Stimulated activated CD4-positive, alpha-beta T cell treated with anti-CD3 and anti-CD28 coated beads, Interleukin-4, amount 100 ng/mL, for 4 hours (primary cell): ENCODE results near the gene ERC2.

Experiments used
- DNase-seq, 2 experiments: peaks; one replicate each; pipeline ENCODE4 v3.0.0-alpha.2; 2020

ERC2 gene

DNA sequence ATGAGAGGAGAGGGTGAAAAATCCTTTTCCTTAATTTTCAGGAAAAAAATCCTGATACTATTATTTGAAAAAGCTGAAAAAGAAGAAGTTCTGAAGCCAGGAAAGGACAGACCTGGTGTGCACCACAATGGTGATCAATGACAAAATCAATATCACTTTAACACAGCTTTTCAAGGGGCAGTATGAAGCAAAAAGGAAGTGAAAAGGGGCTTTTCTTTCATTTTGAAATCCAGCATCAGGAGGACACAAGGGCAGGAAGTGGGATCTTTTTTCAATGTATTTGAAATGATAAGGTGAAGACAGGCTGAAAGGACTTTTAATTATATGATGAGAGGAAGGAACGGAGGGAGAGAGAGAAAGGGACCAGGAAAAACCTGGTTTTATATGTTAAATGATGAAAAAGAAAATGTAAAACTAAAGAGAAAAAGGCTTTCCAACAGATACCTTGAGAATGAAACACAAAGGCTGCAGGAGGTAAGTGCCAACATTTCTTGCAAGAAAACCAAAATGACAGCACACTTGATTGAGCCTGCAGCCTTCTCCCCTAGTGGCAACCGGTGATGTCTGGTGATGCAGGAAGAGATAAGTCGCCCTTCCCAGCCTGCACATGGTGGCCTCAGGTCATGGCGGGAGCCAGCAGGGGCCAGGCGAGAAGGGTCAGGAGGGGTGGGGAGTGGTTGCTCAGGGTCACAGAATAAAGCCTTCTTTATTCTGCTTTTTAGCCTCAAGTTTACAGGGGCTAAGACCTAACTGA lies 744.4 kb downstream of the ERC2 start:
- DNase-seq: no peak

DNA sequence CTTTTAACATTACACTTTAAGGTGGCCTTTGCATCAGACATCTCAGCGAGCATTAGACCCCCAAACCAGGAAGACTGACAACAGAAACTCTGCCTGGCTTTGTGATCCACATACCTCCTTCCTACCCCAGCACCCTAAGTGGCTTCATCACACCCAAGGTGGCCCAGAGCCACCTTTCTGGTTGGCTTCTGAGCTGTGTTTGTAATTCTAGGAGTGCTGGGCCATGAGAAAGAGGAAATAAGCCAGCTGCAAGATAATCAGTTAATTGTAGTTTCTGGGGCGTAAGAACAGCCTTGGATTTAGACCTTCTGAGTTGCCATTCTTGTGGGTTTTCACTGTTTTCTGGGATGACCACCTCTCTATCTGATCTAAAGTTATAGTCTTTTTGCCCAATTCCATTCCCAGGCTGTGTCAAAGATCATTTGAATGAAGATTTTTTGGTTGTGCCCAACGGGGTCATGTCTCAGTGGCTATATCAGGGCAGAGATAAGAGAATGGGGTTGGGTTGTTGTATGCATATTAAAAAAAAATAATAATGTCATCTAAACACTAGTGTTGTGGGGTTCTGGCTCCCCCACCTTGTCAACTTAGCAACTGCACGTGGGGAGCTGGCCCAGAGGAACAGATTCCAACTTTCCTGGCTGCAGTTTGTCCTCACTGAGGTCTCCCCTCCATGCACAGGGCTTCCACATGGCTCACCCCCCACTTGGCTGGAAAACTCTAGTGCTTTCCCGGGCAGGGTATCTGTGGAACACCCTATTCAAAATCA lies 746.4 kb downstream of the ERC2 start:
- DNase-seq: no peak

DNA sequence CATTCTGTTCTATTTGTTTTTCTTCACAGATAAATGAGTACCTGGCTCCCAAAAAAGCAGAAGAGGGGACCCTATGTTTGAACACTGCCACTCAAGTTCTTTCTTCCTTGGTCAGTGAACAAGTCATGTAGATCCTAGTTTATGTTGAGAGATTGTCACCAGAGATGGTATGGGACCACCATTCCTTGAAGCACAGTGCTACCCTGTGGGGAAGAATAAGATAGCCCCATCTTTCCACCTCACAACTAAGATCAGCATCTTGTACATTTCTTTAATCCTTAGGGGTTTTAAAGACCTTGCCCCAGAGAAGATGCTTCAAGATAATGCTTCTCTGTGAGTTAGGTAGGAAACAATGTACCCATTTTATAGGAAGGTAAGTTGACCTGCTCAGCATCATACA lies 747.7 kb downstream of the ERC2 start:
- DNase-seq: no peak

DNA sequence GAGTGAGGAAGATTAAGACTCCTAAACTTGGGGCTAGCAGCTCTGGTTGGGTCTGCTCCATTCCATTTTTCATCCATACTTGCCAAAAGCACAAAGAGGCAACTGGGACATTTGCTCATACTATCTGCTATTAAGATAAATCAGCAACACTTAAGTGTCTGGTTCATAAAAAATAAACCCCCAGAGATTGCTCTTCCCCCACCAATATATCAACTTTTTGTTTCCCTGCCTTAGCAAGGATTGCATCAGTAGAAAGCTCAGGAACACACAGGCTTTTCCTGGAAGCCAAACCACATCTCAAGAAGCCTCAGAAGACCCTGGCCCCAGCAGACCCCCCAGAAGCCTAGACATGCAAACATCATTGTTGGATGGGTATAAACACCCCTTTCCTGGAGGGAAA lies 748.8 kb downstream of the ERC2 start:
- no peak for DNase-seq

DNA sequence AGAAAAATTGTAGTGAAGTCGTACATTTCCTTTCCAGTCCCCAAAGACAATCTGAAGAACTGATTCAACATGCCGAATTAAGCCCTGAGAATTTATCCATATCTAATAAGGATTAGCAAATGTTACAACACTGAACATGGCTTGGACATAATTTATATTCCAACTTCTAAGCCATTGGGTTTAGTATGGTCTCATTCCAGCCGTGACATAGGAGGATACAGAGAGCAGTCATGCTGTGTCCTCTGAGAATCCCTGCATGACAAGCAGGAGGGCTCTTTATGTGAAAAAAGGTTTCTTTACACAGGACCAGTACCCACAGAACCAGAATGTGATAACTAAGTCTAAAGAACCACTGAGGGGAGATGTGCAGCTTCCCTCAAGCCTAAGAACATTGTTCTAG lies 749.3 kb downstream of the ERC2 start:
- DNase-seq: no peak

DNA sequence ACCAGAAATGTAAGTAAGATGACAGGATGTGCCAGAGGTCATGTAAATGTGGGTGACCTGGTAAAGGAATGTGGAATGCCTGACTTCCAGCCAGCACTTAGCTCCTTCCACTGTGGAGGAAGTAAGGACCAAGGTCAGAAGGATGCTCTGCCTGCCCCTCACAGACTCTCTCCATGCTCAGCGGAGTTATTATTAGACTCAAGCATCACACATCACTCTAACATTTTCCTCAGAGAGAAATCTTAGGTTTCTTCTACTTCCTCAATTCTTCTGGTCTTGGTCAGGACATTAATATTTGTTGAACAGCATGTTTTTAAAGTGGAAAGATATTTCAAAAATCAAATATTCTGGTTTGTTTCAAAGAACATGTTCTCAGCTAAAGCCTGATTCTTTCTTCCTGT lies 749.7 kb downstream of the ERC2 start:
- no peak for DNase-seq

DNA sequence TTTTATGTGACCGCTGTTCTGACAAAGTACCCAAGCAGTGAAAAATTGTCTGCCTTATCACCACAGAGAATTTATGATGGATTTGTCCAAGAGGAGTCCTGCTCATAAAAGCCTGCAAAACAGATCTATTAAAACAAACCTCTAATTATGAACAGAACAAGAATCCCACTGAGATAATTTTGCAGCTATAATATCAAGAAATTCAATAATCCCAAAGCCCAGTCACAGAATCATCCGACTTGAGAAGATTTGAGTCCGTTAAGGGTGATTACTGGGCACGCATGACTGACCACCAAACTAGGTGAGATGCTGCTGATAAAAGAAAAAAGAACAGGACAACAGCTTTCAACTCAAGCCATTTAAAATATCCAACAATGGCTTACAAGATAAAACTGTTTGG lies 750.2 kb downstream of the ERC2 start:
- no peak for DNase-seq

DNA sequence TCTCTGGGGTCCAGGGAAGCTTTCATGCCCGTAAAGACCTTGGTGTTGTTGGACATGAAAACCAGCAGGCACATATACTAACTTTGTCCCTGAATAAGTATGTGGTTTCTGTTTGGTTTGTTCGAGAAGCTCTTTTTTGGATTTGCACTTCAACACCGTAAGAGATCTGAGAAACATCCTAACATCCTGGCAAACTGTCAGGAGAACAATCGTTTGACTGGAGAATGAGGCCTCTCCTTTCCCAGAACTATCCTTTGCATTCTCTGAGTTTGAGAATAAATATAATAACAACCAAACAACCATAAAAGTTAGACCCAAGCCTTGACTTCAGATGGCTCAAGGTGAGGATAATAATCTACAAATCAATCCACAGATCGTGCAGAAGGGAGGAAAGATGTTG lies 750.8 kb downstream of the ERC2 start:
- DNase-seq: no peak

DNA sequence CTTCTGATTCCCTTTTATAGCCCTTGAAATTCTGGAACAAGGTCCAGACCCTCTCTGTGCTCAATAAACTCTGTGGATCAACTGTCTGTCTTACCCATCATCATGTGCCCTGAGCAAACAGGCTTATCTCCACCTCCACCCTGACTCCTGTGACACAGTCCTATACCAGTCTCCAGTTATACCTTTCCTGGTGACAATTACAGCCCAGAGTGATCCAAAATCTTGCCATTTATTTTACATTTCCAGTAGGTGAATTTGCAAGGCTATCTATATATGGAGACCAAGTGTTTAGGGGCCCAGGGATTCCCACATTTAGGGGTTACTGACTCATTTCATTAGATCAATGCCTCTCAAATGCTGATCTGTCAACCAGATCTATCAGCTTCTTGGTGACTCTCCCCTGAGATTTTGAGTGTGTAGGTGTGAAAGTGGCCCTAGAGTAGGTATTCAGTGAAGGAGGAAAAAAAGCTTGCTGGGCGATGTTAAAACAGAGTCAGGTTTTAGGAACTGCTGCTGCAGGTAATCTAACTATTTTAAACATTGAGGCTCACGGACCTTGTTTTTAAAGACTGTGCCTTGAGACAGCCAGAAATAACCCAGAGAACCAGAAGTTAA lies 751.5 kb downstream of the ERC2 start:
- DNase-seq: no peak

DNA sequence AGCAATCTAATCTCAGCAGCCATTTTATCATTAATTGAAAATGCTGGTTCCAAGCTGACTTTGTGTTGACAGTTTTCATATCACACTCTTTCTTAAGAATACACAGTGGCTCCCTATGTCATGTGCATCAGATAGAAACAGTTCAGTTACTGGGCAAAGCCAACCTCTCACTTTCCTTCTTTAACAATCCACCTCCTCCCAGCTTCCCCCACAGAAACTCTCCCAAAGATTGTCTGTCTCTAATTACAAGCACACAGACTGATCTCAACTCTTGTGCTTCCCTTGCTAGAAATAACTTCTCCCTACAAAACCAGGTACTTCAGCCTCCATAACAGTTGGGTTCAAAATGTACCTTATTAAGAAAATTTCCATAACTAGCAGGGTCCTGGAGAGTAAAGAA lies 752.2 kb downstream of the ERC2 start:
- no peak for DNase-seq

DNA sequence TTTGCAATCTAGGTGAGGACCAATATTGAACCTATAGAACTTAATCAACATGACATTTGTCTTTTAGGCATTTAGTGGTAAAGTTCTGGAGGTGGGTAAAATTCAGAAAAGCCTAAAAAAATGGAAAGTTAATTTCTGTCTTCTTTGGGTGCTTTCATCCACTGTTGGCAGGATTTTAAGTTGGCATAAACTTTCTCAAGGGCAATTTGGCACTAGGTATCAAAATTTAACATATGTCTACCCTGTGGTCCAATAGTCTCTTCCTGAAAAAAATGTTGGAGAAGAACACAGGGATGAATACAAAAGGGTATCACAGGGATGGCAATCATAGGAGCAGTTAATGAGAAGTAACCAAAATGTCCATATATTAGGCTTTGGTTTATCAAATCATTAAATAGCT lies 754.2 kb downstream of the ERC2 start:
- no peak for DNase-seq

DNA sequence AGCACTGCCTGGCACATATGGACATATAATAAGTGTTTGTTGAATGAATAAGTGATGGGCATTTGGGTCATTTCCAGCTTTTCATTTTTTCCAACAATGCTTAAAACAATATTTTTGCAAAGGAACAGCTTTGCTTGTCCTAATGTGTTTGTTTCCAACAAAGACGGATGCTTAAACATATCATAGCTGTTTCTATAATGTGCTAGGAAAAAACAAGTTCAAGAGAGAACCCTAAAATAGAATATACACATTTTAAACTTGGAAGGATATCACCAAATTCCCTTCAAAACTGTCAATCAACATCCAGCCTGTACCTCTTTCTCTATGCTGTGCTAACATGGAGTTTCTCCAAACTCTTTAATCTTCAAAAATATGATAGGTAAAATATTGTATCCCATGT lies 756.6 kb downstream of the ERC2 start:
- no peak for DNase-seq

DNA sequence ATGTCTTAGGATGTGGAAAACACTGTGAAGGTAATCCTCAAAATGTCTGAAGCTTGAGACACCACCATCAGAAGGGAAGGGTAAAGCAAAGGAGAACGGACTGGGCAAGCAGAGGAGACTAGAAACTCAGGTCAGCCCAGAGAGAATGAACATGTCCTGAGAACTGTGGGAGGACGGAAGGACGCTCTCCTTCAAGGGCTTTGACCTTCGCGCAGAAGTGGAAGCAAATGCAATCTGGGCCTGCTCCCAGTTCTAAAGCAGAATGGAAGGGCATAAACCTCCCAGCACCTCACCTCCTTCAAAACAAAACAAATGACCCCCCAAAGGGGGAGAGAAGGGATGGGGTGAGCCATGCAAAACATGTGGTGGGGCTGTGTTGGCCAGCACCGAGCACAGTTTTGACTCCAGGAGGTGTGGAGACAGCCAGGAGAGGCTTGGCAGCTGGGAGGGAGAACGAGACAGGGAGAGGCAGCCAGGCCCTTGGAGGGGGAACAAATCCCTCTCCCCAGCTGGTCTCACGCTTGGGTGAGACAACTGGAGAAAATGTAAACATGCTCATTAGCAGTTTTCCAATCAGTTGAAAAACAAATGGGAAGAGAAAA lies 758.8 kb downstream of the ERC2 start:
- no peak for DNase-seq

DNA sequence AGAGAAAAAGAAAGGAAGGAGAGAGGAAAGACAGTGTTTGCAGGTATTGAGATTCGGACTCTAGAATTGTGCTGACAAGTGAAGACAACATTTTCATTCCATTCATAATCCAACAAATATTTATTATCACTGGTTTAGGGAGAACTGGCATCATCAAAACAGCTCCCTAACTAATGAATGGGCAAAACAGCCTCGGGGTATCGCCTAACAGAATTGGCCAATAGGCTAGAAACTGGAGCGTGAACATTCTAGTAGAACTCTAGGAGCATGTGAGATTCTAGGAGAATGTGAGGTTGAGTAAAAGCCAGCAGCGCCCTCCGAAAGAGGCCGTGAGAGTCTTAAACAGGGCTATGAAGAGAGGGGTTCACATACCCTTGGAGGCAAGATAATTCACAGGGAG lies 759.3 kb downstream of the ERC2 start:
- DNase-seq: no peak

DNA sequence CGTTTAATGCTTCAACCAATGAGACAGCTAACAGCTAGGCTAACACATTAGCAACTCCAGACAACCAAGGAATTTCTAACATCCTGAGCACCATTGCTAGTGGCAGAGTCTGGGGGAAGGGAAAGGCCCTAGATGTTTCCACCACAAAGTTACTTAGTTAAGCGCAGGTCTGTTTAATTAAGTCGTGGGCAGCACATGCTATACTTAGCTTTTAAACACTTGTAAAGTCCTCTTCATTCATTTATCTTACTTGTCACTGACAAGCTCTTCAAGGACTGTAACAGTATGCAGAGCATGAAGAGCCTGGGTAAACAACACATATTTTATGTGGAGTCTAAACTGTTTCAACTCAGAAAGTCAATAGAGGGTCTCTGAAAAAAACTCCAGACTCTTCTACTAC lies 760.0 kb downstream of the ERC2 start:
- no peak for DNase-seq

DNA sequence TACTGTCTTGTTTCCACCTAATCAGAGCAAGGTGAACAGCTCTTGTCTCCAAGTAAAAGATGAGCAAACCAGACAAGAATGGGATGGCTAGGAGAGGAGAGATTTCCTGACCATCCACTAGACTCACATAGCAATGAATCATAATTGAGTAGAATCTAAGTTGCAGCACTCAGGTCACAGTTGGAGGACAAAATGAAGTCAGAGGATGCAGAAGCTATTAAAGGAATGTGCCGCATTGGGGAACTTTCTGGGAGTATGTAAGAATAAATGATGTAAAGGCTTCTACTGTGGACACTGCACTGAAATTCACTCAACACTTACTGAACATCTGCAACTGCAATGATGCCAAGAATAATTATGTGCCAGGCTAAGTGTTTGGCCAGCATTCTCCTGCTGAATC lies 763.7 kb downstream of the ERC2 start:
- no peak for DNase-seq

DNA sequence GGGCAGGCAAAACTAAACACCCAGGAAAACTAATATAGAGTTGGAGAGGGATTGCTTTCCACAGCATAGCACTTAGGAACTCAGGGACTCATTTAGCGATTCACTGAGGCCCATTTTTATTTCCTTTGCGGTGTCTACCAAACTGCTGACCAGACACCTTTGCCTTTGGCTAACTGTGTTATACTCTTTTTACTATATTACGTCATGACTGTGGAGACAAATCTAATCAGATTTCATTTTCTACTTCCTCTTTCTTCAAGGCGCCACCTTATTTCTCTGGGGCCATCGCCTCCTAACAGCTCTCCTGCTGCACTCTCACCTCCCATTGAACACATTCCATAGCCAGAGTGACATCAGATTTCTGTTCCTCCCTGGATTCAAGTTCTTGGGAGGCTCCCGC lies 765.4 kb downstream of the ERC2 start:
- no peak for DNase-seq

DNA sequence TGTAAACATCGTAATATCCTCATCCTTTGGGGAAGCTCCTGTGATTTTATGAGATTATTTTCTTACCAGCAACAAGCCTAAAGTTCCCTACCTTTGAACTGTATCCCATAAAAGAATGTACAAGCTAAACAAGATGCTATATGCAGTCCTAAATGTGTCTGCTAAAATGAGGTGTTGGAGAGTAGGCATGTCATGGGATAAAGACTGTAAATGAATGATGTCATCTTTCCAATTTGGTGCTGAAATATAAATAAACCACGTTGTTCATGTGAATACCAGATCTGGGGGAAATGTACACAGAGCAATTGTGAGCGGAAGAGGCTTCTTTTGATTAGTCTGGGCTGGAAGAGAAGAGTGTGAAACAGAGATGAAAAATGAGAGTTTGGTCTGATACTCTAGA lies 766.3 kb downstream of the ERC2 start:
- DNase-seq: no peak

DNA sequence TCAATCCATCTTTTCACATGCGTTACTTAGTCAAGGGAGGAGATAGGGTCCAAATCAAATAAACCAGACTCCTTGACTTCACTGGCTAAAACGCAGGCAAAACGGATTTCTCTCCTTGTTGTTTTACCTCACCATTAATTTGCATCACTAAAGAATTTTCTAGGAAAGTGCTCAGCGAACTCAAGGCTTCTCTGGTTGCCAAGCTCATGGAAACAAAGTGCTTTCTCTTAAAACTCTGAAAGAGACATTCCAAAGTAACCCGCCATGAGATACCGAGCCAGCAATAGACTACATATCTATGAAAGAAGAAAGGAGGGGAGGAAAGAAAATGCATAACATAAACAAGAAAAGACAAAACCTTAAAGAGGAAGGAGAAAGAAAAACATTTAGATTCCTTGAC lies 769.4 kb downstream of the ERC2 start:
- no peak for DNase-seq

DNA sequence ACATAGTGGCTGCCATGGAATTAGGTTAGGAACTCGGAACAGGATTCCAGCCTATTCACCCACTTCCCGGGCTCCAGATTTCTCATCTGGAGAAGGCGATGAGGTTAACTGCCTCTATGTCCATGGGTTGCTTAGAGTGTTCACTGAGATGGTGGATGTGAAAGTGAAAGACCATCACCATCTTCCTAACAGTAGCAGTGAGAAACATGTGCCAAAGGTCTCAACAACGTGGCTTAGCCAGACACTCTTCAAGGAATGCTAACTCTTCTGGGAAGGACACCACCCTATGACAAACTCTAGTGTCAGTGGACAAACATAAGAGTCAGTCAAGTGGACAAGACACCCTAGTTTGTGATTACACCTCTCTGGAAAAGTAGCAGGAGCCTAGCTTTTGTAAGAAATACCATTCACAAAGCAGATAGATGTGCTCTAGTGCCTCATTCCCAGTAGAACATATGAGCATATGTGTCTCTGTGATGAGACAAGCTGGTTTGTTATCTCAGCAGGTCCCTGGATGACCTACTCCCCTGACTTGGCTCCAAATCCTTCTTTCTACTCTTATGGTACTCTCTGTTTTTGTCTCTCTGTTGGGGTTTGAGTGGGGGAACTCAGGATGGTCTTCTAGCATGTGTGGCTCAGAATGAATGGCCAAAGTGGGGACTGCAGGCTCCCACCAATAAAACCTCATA lies 770.9 kb downstream of the ERC2 start:
- DNase-seq: no peak

DNA sequence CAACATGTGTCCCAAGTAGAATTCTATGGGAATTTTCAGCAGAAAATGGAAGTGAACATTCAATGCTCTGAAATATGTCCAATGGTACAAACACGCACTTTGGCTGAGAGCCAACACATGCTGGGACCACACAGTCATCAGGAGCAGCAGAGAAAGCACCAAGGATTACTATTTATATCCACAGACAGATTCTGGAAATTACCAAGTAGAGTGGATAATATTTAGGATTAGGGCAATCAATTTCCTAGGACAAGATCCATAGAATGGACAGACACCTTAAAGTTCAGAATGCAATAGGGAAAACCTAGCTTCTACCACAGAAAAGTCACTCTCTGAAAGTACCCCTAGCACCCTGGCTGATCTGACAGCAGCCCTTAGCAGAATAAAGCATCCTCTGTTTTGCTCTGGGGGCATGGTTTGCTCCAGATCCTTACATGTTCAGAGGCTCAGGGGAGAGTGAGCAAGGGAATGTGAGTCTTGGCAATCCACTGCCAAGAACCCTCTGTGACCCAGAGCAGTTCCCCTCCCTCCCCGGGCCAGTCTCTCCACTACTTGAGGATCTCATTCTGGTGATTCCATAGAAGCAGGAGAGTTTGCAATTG lies 775.2 kb downstream of the ERC2 start:
- DNase-seq: no peak

DNA sequence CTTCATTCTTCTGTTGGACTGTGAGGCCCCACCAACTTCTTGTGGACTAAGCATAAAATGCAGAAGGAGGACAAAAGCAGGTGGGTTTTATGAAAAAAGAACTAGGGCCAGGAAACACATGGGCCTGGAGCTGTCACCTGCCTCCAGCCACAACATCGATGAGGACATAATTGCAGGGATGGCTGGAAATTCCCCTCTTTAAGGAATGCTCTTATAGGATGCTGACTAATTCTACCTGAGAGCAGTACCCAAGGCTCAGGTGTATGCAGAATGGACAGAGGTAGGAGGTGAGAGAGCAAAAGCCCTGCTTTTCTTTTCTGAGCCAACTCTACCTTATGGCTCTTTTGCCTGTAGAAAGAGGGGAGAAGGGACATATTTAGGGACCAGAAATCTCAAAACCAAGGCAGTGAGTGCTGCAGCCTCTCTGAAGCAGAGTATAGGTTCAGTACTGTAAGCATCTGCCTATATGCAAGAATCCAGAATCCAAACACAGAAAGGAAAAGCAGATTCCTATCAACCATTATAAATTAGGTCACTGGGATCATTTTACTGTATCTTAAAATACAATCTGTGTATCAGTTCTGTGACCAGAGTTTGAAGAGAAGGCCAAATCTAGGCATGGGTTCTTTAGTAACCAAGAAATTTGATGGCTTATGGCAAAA lies 775.8 kb downstream of the ERC2 start:
- DNase-seq: no peak
